SK-N-MC (cell line): ENCODE measurements around the gene NES.

Source experiments
- EZH2 ChIP-seq: fragments of 200-600 bp; sonication (generic); IDR thresholded peaks from one replicate; pipeline ENCODE4 v1.6.1; 2017; ENCODE audit warnings: antibody characterized with exemption
- POLR2AphosphoS5 ChIP-seq: IDR thresholded peaks from 2 replicates; pipeline ENCODE4 v1.6.1; 2012; ENCODE audit warnings: mild to moderate bottlenecking, low read depth, low read length, borderline replicate concordance

DNA sequence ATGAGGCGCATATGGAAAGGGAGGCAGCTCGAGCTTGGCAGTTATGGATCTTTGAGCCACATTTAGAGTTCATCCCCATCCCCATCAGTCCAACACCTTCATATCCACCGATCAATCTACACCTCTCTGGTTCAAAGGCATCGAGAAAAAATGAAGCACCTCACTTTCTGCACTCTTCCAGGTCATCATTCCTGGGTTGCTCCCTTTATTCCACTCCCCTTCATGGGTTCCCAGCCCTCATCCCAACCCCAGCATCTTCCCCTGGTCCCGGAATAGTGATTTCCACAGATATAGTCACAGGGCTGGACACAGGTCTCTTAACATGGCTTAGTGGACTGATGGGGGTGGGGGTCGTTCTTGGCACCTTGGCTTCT lies 57.6 kb downstream of the NES start:
- TF ChIP-seq POLR2AphosphoS5 (no peak), EZH2 (no peak)
